Panc1 (cell line): ENCODE measurements around the gene RPS18.

Source experiments
- CTCF ChIP-seq: fragments of 450-650 bp; IDR thresholded peaks from 2 replicates; pipeline ENCODE4 v1.5.1; 2017; ENCODE audit warnings: mild to moderate bottlenecking
- SIN3A ChIP-seq: IDR thresholded peaks from 2 replicates; pipeline ENCODE4 v1.6.1; 2012; ENCODE audit warnings: low read depth, mild to moderate bottlenecking, low read length, moderate library complexity, borderline replicate concordance; ENCODE audit not compliant: insufficient read depth

DNA sequence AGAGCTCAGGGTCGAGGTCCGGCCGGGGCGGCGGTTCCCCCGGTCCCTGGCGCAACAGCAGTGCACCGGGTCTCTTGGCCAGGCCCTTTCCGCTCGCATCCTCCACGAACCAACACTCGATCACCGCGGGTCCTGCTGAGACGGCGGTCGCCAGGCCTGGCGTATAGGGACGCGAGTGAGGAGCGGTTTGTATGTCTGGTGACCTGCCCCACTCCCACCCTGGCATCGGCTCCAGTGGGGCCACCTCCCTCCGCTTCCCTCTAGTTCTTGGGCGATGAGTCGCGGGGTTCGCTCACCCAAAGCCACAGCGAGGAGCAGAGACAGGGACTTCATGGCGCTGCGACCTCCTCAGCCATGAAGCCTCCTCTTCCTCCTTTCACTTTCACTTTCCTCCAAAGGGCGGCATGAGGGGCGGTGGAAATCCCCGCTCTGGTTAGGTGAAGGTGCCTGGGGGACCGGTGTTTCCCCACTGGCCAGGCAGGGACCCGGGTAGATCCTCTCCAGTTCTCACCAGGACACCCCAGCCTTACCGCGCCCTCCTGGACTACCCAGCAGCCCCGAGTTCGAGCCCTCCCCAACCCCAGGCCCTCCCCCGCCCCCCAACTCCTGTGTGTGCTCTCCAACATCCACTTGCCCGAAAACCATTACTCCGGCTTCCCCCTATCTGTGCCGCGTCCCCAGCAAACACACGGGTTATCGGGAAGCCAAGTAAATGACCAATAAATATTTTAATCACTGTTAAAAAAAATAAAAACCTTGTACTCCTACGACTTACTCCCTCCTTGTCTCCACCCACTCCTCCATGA is 42.0 kb downstream of the RPS18 start, which contains the start of gene TAPBP:
- TF ChIP-seq CTCF (no peak), SIN3A (peak; percentile 64; the same call in 1 of the 2 replicates)
